GM21737 (cell line): Measurements from ENCODE around the gene CDKL2.

Experiments used
- ATAC-seq: cut with Tn5 transposase; IDR thresholded peaks from one replicate; pipeline ENCODE4 v1.9.1; 2021; ENCODE audit warnings: mild to moderate bottlenecking, moderate library complexity; ENCODE audit not compliant: unreplicated experiment

CDKL2 gene

GRCh38 chr4:75643651-75644050 lies 13.3 kb upstream of the CDKL2 start:
- ATAC-seq: no peak

- ATAC-seq: no peak
Measured at GRCh38 chr4:75639124-75639695, 8.9 kb upstream of the CDKL2 start.

GRCh38 chr4:75637827-75638226 lies 7.5 kb upstream of the CDKL2 start:
- no peak for ATAC-seq

- ATAC-seq: no peak
Measured at GRCh38 chr4:75637176-75637575, 6.8 kb upstream of the CDKL2 start.

- ATAC-seq: no peak
Measured at GRCh38 chr4:75634951-75635350, 4.6 kb upstream of the CDKL2 start.

GRCh38 chr4:75634281-75634680 lies 4.0 kb upstream of the CDKL2 start:
- no peak for ATAC-seq

GRCh38 chr4:75633846-75634245 lies 3.5 kb upstream of the CDKL2 start:
- ATAC-seq: no peak

- no peak for ATAC-seq
Measured at GRCh38 chr4:75630937-75631329, 605 bp upstream of the CDKL2 start.

GRCh38 chr4:75629239-75629638 lies 1.1 kb downstream of the CDKL2 start:
- no peak for ATAC-seq

GRCh38 chr4:75623026-75623425 lies 7.3 kb downstream of the CDKL2 start:
- no peak for ATAC-seq

GRCh38 chr4:75621715-75622114 lies 8.6 kb downstream of the CDKL2 start:
- no peak for ATAC-seq

- ATAC-seq: no peak
Measured at GRCh38 chr4:75612306-75612705, 18.0 kb downstream of the CDKL2 start.

- ATAC-seq: no peak
Measured at GRCh38 chr4:75605928-75606327, 24.4 kb downstream of the CDKL2 start.

- no peak for ATAC-seq
Measured at GRCh38 chr4:75599647-75600046, 30.7 kb downstream of the CDKL2 start.

GRCh38 chr4:75598390-75598789 lies 31.9 kb downstream of the CDKL2 start:
- no peak for ATAC-seq

- ATAC-seq: no peak
Measured at GRCh38 chr4:75596061-75596460, 34.3 kb downstream of the CDKL2 start.

GRCh38 chr4:75593393-75593792 lies 36.9 kb downstream of the CDKL2 start:
- ATAC-seq: no peak

GRCh38 chr4:75584067-75584466 lies 46.3 kb downstream of the CDKL2 start:
- ATAC-seq: no peak

- ATAC-seq: no peak
Measured at GRCh38 chr4:75567725-75568124, 62.6 kb downstream of the CDKL2 start.

GRCh38 chr4:75566911-75567310 lies 63.4 kb downstream of the CDKL2 start:
- ATAC-seq: no peak

- no peak for ATAC-seq
Measured at GRCh38 chr4:75565481-75565880, 64.8 kb downstream of the CDKL2 start.

- ATAC-seq: no peak
Measured at GRCh38 chr4:75564023-75564422, 66.3 kb downstream of the CDKL2 start.

- no peak for ATAC-seq
Measured at GRCh38 chr4:75561789-75562188, 68.5 kb downstream of the CDKL2 start.

- no peak for ATAC-seq
Measured at GRCh38 chr4:75557696-75558095, 72.6 kb downstream of the CDKL2 start.
